IPS DF 6.9 (cell line): ENCODE data around the gene RESP18.
A peak's percentile ranks its signal among the peaks of the same experiment; 100 is the strongest.

ENCODE experiments used
- DNase-seq: peaks from one replicate; pipeline ENCODE4 v3.0.0-alpha.2; 2013; ENCODE audit warnings: low read depth, low spot score
- H3K27ac ChIP-seq: one replicate; pipeline ENCODE4 v1.5.1; 2013; ENCODE audit warnings: low read length, control low read depth
- H3K27me3 ChIP-seq: 2 replicates; pipeline ENCODE4 v1.6.1; 2013; ENCODE audit warnings: mild to moderate bottlenecking, low read length; ENCODE audit not compliant: control insufficient read depth, insufficient read depth
- H3K36me3 ChIP-seq: 2 replicates; pipeline ENCODE4 v1.6.1; 2013; ENCODE audit warnings: low read length; ENCODE audit not compliant: control insufficient read depth, insufficient read depth
- H3K4me1 ChIP-seq: 2 replicates; pipeline ENCODE4 v1.6.1; 2013; ENCODE audit warnings: low read length; ENCODE audit not compliant: control insufficient read depth, insufficient read depth
- H3K4me3 ChIP-seq: 2 replicates; pipeline ENCODE4 v1.5.1; 2013; ENCODE audit warnings: mild to moderate bottlenecking, low read length
- H3K9me3 ChIP-seq: 2 replicates; pipeline ENCODE4 v1.6.1; 2013; ENCODE audit warnings: low read length, inconsistent platforms; ENCODE audit not compliant: control insufficient read depth, insufficient read depth
- WGBS: extraction: QIAGEN DNeasy Blood & Tissue Kit; methylation state at CpG from one replicate; pipeline ENCODE4 v1.1.7; 2013; ENCODE audit warnings: mixed read lengths, missing lambda C conversion rate; ENCODE audit not compliant: insufficient read length, insufficient coverage; 5-methylcytosine and 5-hydroxymethylcytosine counted together

RESP18 gene

DNA sequence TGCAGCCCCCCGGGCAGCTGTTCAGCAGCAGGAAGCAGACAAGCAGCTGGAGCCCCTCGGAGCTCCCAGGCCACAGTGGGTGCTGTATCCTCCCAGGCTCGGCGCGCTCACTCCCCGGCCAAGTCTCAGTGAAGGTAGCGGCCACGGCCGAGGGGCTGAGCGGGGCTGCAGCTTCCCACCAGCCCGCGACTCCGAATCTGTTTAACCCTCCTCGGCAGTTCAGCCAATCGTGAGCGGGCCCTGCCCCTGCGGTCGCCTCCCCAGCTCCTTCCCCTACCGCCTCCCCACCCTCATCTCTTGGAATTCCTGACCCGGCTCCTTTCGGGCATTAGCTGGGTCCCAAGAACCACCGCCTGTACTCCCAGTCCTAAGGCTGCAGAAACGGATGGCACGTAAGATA lies at the start of gene RESP18:
Gene RESP18 (minus strand): TSS at position 203 of the 400 bp plus-strand sequence.
- DNase-seq = no peak
- no CpG with 5 or more reads among the region's 24 CpGs for WGBS

DNA sequence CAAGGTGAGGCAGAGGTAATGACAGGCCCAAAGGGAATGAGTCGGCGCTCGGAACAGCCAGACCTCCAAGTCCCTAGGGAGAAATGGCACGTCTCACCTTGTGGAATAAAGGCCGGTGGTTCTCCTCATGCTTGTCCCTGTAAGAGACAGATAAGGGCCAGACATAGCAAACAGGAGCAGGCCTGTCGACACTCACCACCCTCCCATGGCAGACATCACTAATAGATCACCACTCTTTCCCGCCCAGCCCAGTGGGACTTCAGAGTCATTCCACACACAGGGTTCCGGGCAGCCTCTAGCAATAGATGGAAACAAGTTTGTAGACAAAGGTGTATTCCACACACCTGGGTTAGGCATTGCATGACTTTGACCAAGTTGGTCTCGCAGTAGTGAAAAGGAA lies 48.9 kb upstream of the RESP18 start:
- Histone ChIP-seq H3K4me1 (no peaks in the 10 kb centered on the region), H3K27me3 (no peaks in the 10 kb centered on the region), H3K9me3 (no peaks in the 10 kb centered on the region), H3K4me3 (no peak overlapping the region), H3K36me3 (peaks cover 31% of the 10 kb centered on the region), H3K27ac (no peak overlapping the region)
- no peak for DNase-seq
- no CpG with 5 or more reads among the region's 9 CpGs for WGBS

More for the DNA sequence above, at the start of gene RESP18:
- Histone ChIP-seq H3K9me3 (no peaks in the 10 kb centered on the region), H3K36me3 (no peaks in the 10 kb centered on the region), H3K27ac (no peak within 1 kb of the TSS), H3K4me3 (no peak within 1 kb of the TSS; the same call in 1 of the 2 replicates), H3K4me1 (no peaks in the 10 kb centered on the region), H3K27me3 (peaks cover 24% of the 10 kb centered on the region)

DNA sequence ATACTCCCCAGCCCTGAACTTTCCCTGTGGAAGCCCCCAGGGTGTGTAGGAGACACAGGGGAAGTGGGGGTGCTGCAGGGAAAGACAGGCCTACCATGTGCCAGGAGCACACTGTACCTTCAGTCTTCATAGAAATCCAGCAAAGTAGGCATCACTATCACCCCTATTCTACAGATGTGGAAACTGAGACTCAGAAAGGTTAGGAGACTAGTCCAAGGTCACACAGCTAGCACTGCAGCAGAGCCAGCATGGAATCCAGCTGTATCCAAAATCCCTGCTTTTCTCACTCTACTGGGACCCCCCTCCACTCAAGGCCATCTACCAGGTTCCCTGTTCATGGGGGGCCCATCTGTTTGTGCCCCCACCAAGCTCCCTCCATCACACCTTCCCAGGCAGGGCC lies 48.4 kb upstream of the RESP18 start:
- no peak overlapping the region for H3K4me3 ChIP-seq
- no peak for DNase-seq
- no peaks in the 10 kb centered on the region for H3K4me1 ChIP-seq
- H3K27me3 ChIP-seq = no peaks in the 10 kb centered on the region
- H3K36me3 ChIP-seq = peaks cover 27% of the 10 kb centered on the region
- H3K9me3 ChIP-seq = no peaks in the 10 kb centered on the region
- no peak overlapping the region for H3K27ac ChIP-seq

DNA sequence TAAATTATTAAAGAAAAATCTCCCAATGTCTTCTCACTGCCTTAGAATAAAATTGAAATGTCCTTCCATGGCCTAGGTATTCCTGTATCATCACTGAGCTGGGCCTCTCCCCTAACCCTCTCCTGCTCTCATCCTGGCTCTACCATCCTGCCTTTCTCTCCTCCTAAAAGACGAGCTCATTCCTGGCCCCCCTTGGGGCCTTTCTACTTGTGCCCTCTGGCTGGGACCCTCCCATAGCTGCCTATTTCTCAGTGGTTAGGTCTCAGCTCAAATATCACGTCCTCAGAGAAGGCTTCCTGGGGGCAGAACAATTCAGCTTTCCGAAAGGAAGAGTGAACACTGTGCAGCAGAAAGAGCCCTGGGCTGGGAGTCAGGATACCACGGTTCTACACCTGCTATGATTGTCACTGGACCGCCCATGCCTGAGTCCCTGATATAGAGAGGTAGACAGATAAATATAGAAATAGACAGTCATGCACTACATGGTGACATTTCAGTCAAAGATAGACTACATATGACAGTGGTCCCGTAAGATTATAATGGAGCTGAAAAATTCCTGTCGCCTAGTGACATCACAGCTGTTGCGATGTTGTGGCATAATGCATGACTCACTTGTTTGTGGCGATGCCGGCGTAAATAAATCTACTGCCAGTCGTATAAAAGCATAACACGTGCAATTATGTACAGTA lies 45.8 kb upstream of the RESP18 start:
- no CpG with 5 or more reads among the region's 13 CpGs for WGBS
- Histone ChIP-seq H3K4me1 (no peaks in the 10 kb centered on the region), H3K9me3 (no peaks in the 10 kb centered on the region), H3K36me3 (peaks cover 17% of the 10 kb centered on the region), H3K27ac (no peak overlapping the region), H3K27me3 (no peaks in the 10 kb centered on the region), H3K4me3 (no peak overlapping the region)
- no peak for DNase-seq

DNA sequence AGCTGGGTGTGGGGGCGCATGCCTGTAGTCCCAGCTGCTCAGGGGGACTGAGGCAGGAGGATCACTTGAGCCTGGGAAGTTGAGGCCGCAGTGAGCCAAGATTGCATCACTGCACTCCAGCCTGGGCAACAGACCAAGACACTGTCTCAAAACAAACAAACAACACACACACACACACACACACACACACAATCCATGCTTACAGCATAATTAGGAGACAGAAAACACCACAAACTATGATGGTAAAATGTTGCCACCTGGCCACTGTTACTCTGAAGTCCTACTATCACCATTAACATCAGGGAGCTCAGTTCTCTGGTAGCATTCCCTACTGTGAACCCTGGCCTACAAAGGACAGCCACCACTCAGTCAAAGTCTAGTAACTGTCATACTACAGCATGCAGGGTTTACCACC lies 36.9 kb upstream of the RESP18 start:
- Histone ChIP-seq H3K9me3 (no peaks in the 10 kb centered on the region), H3K27ac (no peak overlapping the region), H3K4me3 (no peak overlapping the region), H3K36me3 (no peaks in the 10 kb centered on the region), H3K27me3 (no peaks in the 10 kb centered on the region), H3K4me1 (no peaks in the 10 kb centered on the region)
- no peak for DNase-seq
- WGBS = no CpG with 5 or more reads among the region's 2 CpGs

DNA sequence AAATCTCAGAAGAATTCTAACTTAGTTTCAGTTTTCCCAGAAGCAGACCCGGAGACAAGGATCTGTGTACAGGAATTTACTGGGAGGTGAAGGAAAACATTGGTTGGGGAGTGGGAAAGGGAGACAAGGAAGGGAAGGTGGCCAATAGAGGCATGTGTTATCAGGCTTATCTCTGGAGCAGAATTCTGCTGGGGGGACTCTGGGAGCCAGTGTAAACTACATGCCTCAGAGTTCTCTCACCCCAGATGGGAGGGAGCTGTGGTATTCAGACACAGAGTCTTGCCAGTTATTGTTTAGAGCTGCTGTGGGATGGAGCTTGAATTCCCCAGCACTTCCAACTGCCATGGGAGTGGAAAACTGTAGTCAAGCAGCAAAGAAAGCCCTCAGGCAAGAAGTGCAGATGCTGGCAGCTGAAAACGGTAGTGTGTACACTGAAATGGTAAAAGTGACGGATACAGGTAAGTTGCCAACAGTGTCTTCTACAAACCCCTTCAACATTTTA lies 36.2 kb upstream of the RESP18 start:
- no peak overlapping the region for H3K27ac ChIP-seq

DNA sequence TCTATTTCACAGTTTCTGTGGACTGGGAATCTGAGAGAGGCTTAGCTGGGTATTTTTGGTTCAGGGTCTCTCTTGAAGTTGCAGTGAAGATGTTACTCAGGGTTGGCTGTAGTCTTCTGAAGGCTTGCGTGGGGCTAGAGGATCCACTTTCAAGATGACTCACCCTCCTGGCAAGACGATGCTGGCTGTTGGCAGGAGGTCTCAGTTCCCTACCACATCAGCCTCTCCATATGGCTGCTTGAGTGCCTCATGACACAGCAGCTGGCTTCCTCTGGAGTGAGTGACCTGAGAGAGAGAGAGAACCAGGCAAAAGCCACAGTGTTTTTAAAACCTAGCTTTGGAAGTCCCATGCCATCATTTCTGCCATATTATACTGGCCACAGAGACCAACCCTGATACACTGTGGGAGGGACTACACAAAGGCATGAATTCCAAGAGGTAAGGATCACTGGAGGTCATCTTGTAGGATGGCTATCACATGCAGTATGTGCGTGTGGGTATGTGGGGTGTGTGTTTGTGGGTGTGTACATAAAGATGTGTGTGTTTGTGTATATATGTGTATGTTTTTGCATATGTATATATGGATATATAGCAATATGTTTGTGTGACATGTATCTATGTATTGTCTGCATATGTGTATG lies 30.1 kb upstream of the RESP18 start:
- H3K9me3 ChIP-seq = no peaks in the 10 kb centered on the region
- H3K4me1 ChIP-seq = no peaks in the 10 kb centered on the region; the same call in 1 of the 2 replicates
- no peaks in the 10 kb centered on the region for H3K36me3 ChIP-seq
- no CpG with 5 or more reads among the region's 3 CpGs for WGBS
- H3K4me3 ChIP-seq = no peak overlapping the region
- H3K27me3 ChIP-seq = peaks cover 21% of the 10 kb centered on the region
- H3K27ac ChIP-seq = no peak overlapping the region
- DNase-seq = no peak

More for the DNA sequence above, 36.2 kb upstream of the RESP18 start:
- no peaks in the 10 kb centered on the region for H3K36me3 ChIP-seq
- no CpG with 5 or more reads among the region's 3 CpGs for WGBS
- H3K4me3 ChIP-seq = no peak overlapping the region
- no peaks in the 10 kb centered on the region for H3K27me3 ChIP-seq
- no peaks in the 10 kb centered on the region for H3K4me1 ChIP-seq
- H3K9me3 ChIP-seq = no peaks in the 10 kb centered on the region
- no peak for DNase-seq

DNA sequence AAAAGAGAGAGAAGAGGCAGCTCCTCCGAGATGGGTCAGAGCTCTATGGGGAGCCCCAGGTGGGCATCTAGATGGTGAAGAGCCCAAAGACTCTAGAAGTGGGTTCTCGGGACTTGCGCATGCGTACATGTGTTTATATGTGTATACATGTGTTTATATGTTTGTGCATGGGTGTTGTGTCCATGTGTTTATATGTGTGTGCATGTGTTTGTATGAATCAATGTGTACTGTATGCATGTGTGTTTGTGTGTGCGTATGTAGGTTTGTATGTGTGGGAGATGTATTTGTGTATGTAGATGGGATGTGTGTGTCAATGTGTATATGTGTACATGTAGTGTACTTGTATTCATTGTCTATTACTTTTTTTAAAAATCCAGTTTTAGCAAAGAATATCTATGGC lies 29.5 kb upstream of the RESP18 start:
- Histone ChIP-seq H3K36me3 (no peaks in the 10 kb centered on the region), H3K4me3 (no peak overlapping the region), H3K4me1 (no peaks in the 10 kb centered on the region; the same call in 1 of the 2 replicates), H3K27ac (no peak overlapping the region), H3K27me3 (peaks cover 23% of the 10 kb centered on the region), H3K9me3 (no peaks in the 10 kb centered on the region)
- DNase-seq = no peak
- WGBS = 100% methylated on average over 1 of the region's 5 CpGs

DNA sequence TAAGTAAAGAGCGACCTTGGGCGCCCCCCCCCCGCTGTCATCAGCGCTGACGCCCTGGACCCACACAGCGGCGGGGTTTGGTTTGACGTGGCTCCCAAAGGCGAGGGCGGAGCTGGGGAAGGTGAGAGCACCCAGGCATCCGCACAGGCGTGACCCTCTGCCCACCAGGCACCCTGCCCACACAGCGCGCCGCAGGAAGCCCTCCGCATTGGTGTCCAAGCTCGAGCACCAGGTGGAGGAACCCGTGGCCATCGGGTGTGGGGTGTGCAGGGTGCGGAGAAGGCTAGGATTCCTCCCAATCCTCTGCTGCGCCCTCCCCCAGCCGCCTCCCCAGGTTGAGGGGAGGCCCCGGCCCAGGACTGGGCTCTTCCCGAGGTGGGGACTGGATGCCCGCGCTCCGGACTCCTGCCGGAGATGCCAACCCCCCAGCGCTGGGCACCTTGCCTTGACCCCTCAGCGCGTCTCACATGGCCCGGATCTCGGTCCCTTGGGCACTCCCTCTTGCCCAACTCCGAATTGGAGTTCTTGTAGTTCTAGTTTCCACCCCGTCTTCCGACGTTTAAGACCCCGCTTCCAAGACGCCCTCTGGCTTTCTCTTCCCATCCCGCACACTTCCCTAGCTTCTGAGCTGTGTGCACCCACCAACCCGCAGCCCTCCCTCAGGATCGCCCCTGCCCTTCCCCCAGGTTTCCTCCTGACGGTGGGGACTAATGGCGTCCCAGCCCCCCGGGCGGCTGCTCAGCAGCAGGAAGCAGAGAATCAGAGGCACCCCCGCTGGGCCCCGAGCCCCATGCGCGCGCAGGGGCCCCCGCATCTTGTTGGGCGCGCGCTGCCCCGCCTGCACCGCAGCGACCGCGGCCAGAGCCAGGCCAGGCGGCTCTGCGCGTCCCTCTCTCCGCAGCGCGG lies 25.9 kb upstream of the RESP18 start:
- no CpG with 5 or more reads among the region's 66 CpGs for WGBS
- no peak overlapping the region for H3K27ac ChIP-seq
- H3K27me3 ChIP-seq = peaks cover 25% of the 10 kb centered on the region
- DNase-seq = no peak
- H3K4me3 ChIP-seq = peak overlapping the region; percentile 43; the same call in 1 of the 2 replicates
- no peaks in the 10 kb centered on the region for H3K9me3 ChIP-seq
- H3K4me1 ChIP-seq = no peaks in the 10 kb centered on the region; the same call in 1 of the 2 replicates
- no peaks in the 10 kb centered on the region for H3K36me3 ChIP-seq

DNA sequence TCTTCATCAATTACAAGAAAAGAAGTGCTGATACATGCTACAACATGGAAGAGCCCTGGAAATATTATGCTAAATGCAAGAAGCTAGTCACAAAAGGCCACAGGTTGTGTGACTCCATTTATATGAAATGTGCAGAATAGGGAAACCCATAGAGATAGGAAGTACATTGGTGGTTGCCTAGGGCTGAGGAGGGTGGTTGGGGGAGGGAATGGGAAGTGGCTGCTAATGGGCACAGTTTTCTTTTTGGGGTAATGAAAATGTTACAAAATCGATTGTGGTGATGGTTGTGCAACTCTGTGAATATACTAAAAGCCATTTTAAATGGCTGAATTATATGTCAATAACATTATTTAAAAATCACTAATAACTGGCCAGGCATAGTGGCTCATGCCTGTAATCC lies 24.3 kb upstream of the RESP18 start:
- no peak overlapping the region for H3K27ac ChIP-seq
- no peak for DNase-seq
- peaks cover 25% of the 10 kb centered on the region for H3K27me3 ChIP-seq
- no peaks in the 10 kb centered on the region; the same call in 1 of the 2 replicates for H3K4me1 ChIP-seq
- H3K9me3 ChIP-seq = no peaks in the 10 kb centered on the region
- H3K4me3 ChIP-seq = no peak overlapping the region
- WGBS = no CpG with 5 or more reads among the region's 1 CpG
- no peaks in the 10 kb centered on the region for H3K36me3 ChIP-seq
